Activated CD8-positive, alpha-beta memory T cell treated with anti-CD3 and anti-CD28 coated beads, Interleukin-2, amount 10 ng/mL, durations not matched to agents 7 days and 5 days (primary cell): Measurements from ENCODE around the gene USP28. TPM values are rescaled to one million over a fixed set of nuclear protein-coding genes. Genes with fewer than 3 reads are reported as not detected.
A peak's percentile ranks its signal among the peaks of the same experiment; 100 is the strongest.
"Not testable (repeated sequence)": the region's sequence is repeated elsewhere in the genome, so short reads cannot be mapped to it uniquely, and the experiment has no call there.

Experiments
- ATAC-seq: fragments of 150-1000 bp; cut with Tn5 transposase; one replicate; pipeline ENCODE4 v1.10.0; 2021; ENCODE audit warnings: moderate library complexity
- CTCF ChIA-PET: fragments of 350-600 bp; sonication (Branson Sonifier 250); formaldehyde crosslinking; loops from one replicate; lab custom pipeline; 2021; ENCODE audit warnings: antibody characterized with exemption; lab: Charles Lee
- DNase-seq: peaks from one replicate; pipeline ENCODE4 v3.0.0-alpha.2; 2020
- H3K27ac Mint-ChIP-seq: one replicate; pipeline ENCODE4 v1.8.0; 2021; ENCODE audit warnings: mild to moderate bottlenecking, mixed read lengths
- H3K27me3 Mint-ChIP-seq: one replicate; pipeline ENCODE4 v1.8.0; 2021; ENCODE audit warnings: mixed read lengths
- H3K36me3 Mint-ChIP-seq: one replicate; pipeline ENCODE4 v1.8.0; 2021; ENCODE audit warnings: mild to moderate bottlenecking, mixed read lengths
- H3K4me1 Mint-ChIP-seq: one replicate; pipeline ENCODE4 v1.8.0; 2021; ENCODE audit warnings: mixed read lengths
- H3K4me3 Mint-ChIP-seq: one replicate; pipeline ENCODE4 v1.8.0; 2021; ENCODE audit warnings: mild to moderate bottlenecking, moderate library complexity, mixed read lengths
- H3K9me3 Mint-ChIP-seq: one replicate; pipeline ENCODE4 v1.8.0; 2022; ENCODE audit warnings: low read depth, mixed read lengths
- total RNA-seq, 2 experiments: library from RNA; stranded (reverse); gene quantifications; one replicate each; pipeline ENCODE4 v1.2.3, GENCODE V29; 2021

USP28 gene
- total RNA-seq, 2 experiments from 2014 or later = 50.5 to 65.1 TPM

GRCh38 chr11:113814181-113814580, 61.2 kb downstream of the USP28 start:
- Mint-ChIP-seq H3K4me1 (no peaks in the 10 kb centered on the region), H3K36me3 (peaks cover 39% of the 10 kb centered on the region), H3K9me3 (no peaks in the 10 kb centered on the region), H3K27me3 (no peaks in the 10 kb centered on the region), H3K27ac (no peak overlapping the region), H3K4me3 (no peak overlapping the region)
- CTCF ChIA-PET = interaction anchor here (1.8 to 1.9 kb wide), 2 partner anchors 8 to 18 kb away, joined by 4 read pairs; no protein-coding TSS in a partner anchor
- DNase-seq (no peak), ATAC-seq (no peak)

GRCh38 chr11:113808931-113809330, 66.4 kb downstream of the USP28 start:
- ATAC-seq (no peak), DNase-seq (no peak)
- H3K4me1 Mint-ChIP-seq = no peaks in the 10 kb centered on the region
- no peaks in the 10 kb centered on the region for H3K27me3 Mint-ChIP-seq
- peaks cover 46% of the 10 kb centered on the region for H3K36me3 Mint-ChIP-seq
- no peak overlapping the region for H3K4me3 Mint-ChIP-seq
- no peak overlapping the region for H3K27ac Mint-ChIP-seq
- H3K9me3 Mint-ChIP-seq = no peaks in the 10 kb centered on the region
- CTCF ChIA-PET = no interaction called here

GRCh38 chr11:113806406-113806805, 69.0 kb downstream of the USP28 start:
- no peaks in the 10 kb centered on the region for H3K9me3 Mint-ChIP-seq
- no peak overlapping the region for H3K4me3 Mint-ChIP-seq

GRCh38 chr11:113805640-113806039, 69.7 kb downstream of the USP28 start:
- CTCF ChIA-PET = interaction anchor here (0.7 to 3.6 kb wide), 6 partner anchors 9 to 1702 kb away, joined by 3 to 19 read pairs (median 6); partner anchors contain the start of gene ZW10
- DNase-seq (no peak), ATAC-seq (no peak)
- Mint-ChIP-seq H3K9me3 (no peaks in the 10 kb centered on the region), H3K36me3 (peaks cover 45% of the 10 kb centered on the region), H3K4me3 (no peak overlapping the region), H3K27ac (no peak overlapping the region), H3K4me1 (no peaks in the 10 kb centered on the region), H3K27me3 (no peaks in the 10 kb centered on the region)

More at GRCh38 chr11:113806406-113806805, 69.0 kb downstream of the USP28 start:
- ATAC-seq (peak; percentile 45), DNase-seq (no peak)
- CTCF ChIA-PET = interaction anchor here (0.7 to 3.6 kb wide), 10 partner anchors 8 to 457 kb away, joined by 3 to 19 read pairs (median 4); partner anchors contain the start of gene ZW10
- no peaks in the 10 kb centered on the region for H3K4me1 Mint-ChIP-seq
- H3K27me3 Mint-ChIP-seq = no peaks in the 10 kb centered on the region
- peaks cover 46% of the 10 kb centered on the region for H3K36me3 Mint-ChIP-seq
- H3K27ac Mint-ChIP-seq = no peak overlapping the region

GRCh38 chr11:113802621-113803020, 72.8 kb downstream of the USP28 start:
- CTCF ChIA-PET = no interaction called here
- no peaks in the 10 kb centered on the region for H3K9me3 Mint-ChIP-seq
- H3K27me3 Mint-ChIP-seq = no peaks in the 10 kb centered on the region
- DNase-seq (no peak), ATAC-seq (no peak)
- H3K27ac Mint-ChIP-seq = no peak overlapping the region
- H3K4me3 Mint-ChIP-seq = no peak overlapping the region
- H3K36me3 Mint-ChIP-seq = peaks cover 38% of the 10 kb centered on the region
- no peaks in the 10 kb centered on the region for H3K4me1 Mint-ChIP-seq

GRCh38 chr11:113796663-113797259, 78.6 kb downstream of the USP28 start:
- H3K36me3 Mint-ChIP-seq = peaks cover 19% of the 10 kb centered on the region
- H3K4me3 Mint-ChIP-seq = no peak overlapping the region

GRCh38 chr11:113789675-113790320, 85.6 kb downstream of the USP28 start:
- DNase-seq (no peak), ATAC-seq (no peak)
- H3K36me3 Mint-ChIP-seq = no peaks in the 10 kb centered on the region
- H3K27me3 Mint-ChIP-seq = peaks cover 18% of the 10 kb centered on the region
- no peaks in the 10 kb centered on the region for H3K9me3 Mint-ChIP-seq
- no peaks in the 10 kb centered on the region for H3K4me1 Mint-ChIP-seq
- CTCF ChIA-PET = no interaction called here
- H3K27ac Mint-ChIP-seq = no peak overlapping the region
- H3K4me3 Mint-ChIP-seq = no peak overlapping the region

More at GRCh38 chr11:113796663-113797259, 78.6 kb downstream of the USP28 start:
- ATAC-seq (peak; percentile 80), DNase-seq (no peak)
- H3K27me3 Mint-ChIP-seq = no peaks in the 10 kb centered on the region
- CTCF ChIA-PET = interaction anchor here (0.6 to 1.6 kb wide), 21 partner anchors 9 to 504 kb away, joined by 3 to 19 read pairs (median 3); partner anchors contain the start of genes TTC12 and ZW10
- no peaks in the 10 kb centered on the region for H3K4me1 Mint-ChIP-seq
- H3K27ac Mint-ChIP-seq = no peak overlapping the region
- H3K9me3 Mint-ChIP-seq = no peaks in the 10 kb centered on the region

GRCh38 chr11:113789016-113789415, 86.4 kb downstream of the USP28 start:
- H3K4me1 Mint-ChIP-seq, CTCF ChIA-PET, DNase-seq, H3K4me3 Mint-ChIP-seq, ATAC-seq, H3K27ac Mint-ChIP-seq, H3K9me3 Mint-ChIP-seq, H3K36me3 Mint-ChIP-seq: not testable (repeated sequence)
- peaks cover 26% of the 10 kb centered on the region for H3K27me3 Mint-ChIP-seq

GRCh38 chr11:113782134-113782533, 93.2 kb downstream of the USP28 start:
- no peak overlapping the region for H3K4me3 Mint-ChIP-seq
- no peak for ATAC-seq
- H3K27me3 Mint-ChIP-seq = peaks cover 38% of the 10 kb centered on the region
- CTCF ChIA-PET = interaction anchor here (1.9 to 3.6 kb wide), 2 partner anchors 8 to 17 kb away, joined by 6 to 18 read pairs; partner anchors contain the start of gene ZW10
- H3K27ac Mint-ChIP-seq = no peak overlapping the region
- no peaks in the 10 kb centered on the region for H3K9me3 Mint-ChIP-seq
- no peaks in the 10 kb centered on the region for H3K4me1 Mint-ChIP-seq
- no peak for DNase-seq
- no peaks in the 10 kb centered on the region for H3K36me3 Mint-ChIP-seq

- Mint-ChIP-seq H3K27ac (no peak overlapping the region), H3K27me3 (peaks cover 37% of the 10 kb centered on the region), H3K36me3 (no peaks in the 10 kb centered on the region), H3K4me3 (no peak overlapping the region), H3K9me3 (no peaks in the 10 kb centered on the region), H3K4me1 (no peaks in the 10 kb centered on the region)
- no peak for ATAC-seq
- DNase-seq = no peak
- CTCF ChIA-PET = interaction anchor here (1.9 to 3.6 kb wide), 2 partner anchors 8 to 17 kb away, joined by 6 to 18 read pairs; partner anchors contain the start of gene ZW10
Measured at GRCh38 chr11:113781682-113782081, 93.7 kb downstream of the USP28 start.

- no peak for ATAC-seq
- no peaks in the 10 kb centered on the region for H3K9me3 Mint-ChIP-seq
- DNase-seq = no peak
- CTCF ChIA-PET = no interaction called here
- H3K4me1 Mint-ChIP-seq = peaks cover 9% of the 10 kb centered on the region
- H3K27me3 Mint-ChIP-seq = peaks cover 30% of the 10 kb centered on the region
- no peaks in the 10 kb centered on the region for H3K36me3 Mint-ChIP-seq
- no peak within 1 kb of the TSS for H3K4me3 Mint-ChIP-seq
- no peak within 1 kb of the TSS for H3K27ac Mint-ChIP-seq
Measured at GRCh38 chr11:113779496-113779895, 95.9 kb downstream of the USP28 start, which contains the start of gene CLDN25. CLDN25 (plus strand) TSS chr11:113779796; CDS start chr11:113779796, 0 bp downstream.

- no peak overlapping the region for H3K27ac Mint-ChIP-seq
- H3K4me3 Mint-ChIP-seq = no peak overlapping the region
- peaks cover 23% of the 10 kb centered on the region for H3K27me3 Mint-ChIP-seq
- H3K4me1 Mint-ChIP-seq = peaks cover 12% of the 10 kb centered on the region
- DNase-seq = no peak
- H3K36me3 Mint-ChIP-seq = no peaks in the 10 kb centered on the region
- no peak for ATAC-seq
- no peaks in the 10 kb centered on the region for H3K9me3 Mint-ChIP-seq
- CTCF ChIA-PET = no interaction called here
Measured at GRCh38 chr11:113778111-113778910, 97.1 kb downstream of the USP28 start.

GRCh38 chr11:113774174-113774503, 101.2 kb downstream of the USP28 start:
- CTCF ChIA-PET = interaction anchor here (1.0 to 1.6 kb wide), 5 partner anchors 9 to 460 kb away, joined by 3 to 18 read pairs (median 7); partner anchors contain the start of gene TTC12
- DNase-seq = no peak
- H3K27me3 Mint-ChIP-seq = peaks cover 3% of the 10 kb centered on the region
- no peak for ATAC-seq
- H3K9me3 Mint-ChIP-seq = no peaks in the 10 kb centered on the region
- peak overlapping the region; percentile 100 for H3K4me3 Mint-ChIP-seq
- H3K36me3 Mint-ChIP-seq = peaks cover 3% of the 10 kb centered on the region
- peaks cover 31% of the 10 kb centered on the region for H3K4me1 Mint-ChIP-seq
- H3K27ac Mint-ChIP-seq = peak overlapping the region; percentile 69
